AG04450 (cell line): ENCODE measurements around the gene TYRO3. TPM values are rescaled to one million over a fixed set of nuclear protein-coding genes. Genes with fewer than 3 reads are reported as not detected.

Source experiments
- CTCF ChIA-PET: fragments of 300-600, 350-600 bp; formaldehyde crosslinking; extraction: SDS; loops from one replicate; lab custom pipeline; 2022; ENCODE audit warnings: antibody characterized with exemption, inconsistent platforms; lab: Charles Lee
- POLR2A ChIA-PET: fragments of 350-600 bp; formaldehyde crosslinking; extraction: SDS; loops from one replicate; lab custom pipeline; 2021; ENCODE audit warnings: antibody characterized with exemption, inconsistent platforms; lab: Yijun Ruan, JAX
- DNase-seq: peaks from one replicate; pipeline ENCODE4 v3.0.0-alpha.2; 2011; ENCODE audit warnings: low read depth, low spot score
- H3K27ac ChIP-seq: one replicate; pipeline ENCODE4 v1.5.1; 2012; ENCODE audit warnings: low read depth, low read length, control low read depth
- H3K27me3 ChIP-seq: one replicate; pipeline ENCODE4 v1.6.0; 2012; ENCODE audit warnings: low read length; ENCODE audit not compliant: control insufficient read depth, insufficient read depth
- H3K4me3 ChIP-seq: 2 replicates; pipeline ENCODE4 v1.5.1; 2011; ENCODE audit warnings: mild to moderate bottlenecking, low read depth, low read length, control low read depth
- H3K9me3 ChIP-seq: 2 replicates; pipeline ENCODE4 v1.5.1; 2012; ENCODE audit warnings: low read length; ENCODE audit not compliant: control insufficient read depth, insufficient read depth
- polyA plus RNA-seq: library from polyadenylated mRNA; depleted of rRNA; stranded (reverse); fragments of >200 nt; gene quantifications from 2 replicates; pipeline ENCODE4 v1.2.3, GENCODE V29; 2011
- TF ChIP-seq, protein P1 (sequence below): IDR thresholded peaks from 2 replicates; pipeline ENCODE4 v1.5.1; 2011; ENCODE audit warnings: low read depth, low read length, control low read depth, inconsistent platforms

TYRO3 gene
- polyA plus RNA-seq, 1 experiment: 21.0 TPM

DNA sequence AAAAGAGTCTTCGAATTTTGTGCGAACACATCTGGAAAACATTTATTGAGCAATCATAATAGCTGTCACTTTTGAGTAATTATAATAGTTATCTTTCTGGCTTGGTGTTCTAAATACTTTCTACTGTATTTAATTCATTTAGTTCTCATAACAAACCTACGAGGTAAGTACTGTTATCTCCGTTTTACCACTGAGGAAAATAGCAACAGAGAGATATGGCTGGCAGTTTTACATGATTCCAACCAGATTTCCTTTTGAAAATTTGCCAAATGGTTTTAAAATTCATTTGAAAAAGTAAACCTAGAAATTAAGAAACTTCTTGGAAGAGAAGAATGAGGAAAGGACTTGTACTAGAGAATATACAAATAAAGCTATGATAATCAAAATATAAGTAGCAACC, 63.9 kb downstream of the TYRO3 start:
- Histone ChIP-seq H3K9me3 (peaks cover 9% of the 10 kb centered on the region), H3K27me3 (no peaks in the 10 kb centered on the region), H3K27ac (no peak overlapping the region), H3K4me3 (no peak overlapping the region)
- ChIA-PET CTCF (interaction anchor here (0.6 kb wide), 1 partner anchor 149 kb away, joined by 4 read pairs; no protein-coding TSS in a partner anchor), POLR2A (interaction anchor here (0.7 to 2.5 kb wide), 2 partner anchors 16 to 26 kb away, joined by 6 read pairs; no protein-coding TSS in a partner anchor)
- TF ChIP-seq, protein P1, sequence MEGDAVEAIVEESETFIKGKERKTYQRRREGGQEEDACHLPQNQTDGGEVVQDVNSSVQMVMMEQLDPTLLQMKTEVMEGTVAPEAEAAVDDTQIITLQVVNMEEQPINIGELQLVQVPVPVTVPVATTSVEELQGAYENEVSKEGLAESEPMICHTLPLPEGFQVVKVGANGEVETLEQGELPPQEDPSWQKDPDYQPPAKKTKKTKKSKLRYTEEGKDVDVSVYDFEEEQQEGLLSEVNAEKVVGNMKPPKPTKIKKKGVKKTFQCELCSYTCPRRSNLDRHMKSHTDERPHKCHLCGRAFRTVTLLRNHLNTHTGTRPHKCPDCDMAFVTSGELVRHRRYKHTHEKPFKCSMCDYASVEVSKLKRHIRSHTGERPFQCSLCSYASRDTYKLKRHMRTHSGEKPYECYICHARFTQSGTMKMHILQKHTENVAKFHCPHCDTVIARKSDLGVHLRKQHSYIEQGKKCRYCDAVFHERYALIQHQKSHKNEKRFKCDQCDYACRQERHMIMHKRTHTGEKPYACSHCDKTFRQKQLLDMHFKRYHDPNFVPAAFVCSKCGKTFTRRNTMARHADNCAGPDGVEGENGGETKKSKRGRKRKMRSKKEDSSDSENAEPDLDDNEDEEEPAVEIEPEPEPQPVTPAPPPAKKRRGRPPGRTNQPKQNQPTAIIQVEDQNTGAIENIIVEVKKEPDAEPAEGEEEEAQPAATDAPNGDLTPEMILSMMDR: no peak
- no peak for DNase-seq

DNA sequence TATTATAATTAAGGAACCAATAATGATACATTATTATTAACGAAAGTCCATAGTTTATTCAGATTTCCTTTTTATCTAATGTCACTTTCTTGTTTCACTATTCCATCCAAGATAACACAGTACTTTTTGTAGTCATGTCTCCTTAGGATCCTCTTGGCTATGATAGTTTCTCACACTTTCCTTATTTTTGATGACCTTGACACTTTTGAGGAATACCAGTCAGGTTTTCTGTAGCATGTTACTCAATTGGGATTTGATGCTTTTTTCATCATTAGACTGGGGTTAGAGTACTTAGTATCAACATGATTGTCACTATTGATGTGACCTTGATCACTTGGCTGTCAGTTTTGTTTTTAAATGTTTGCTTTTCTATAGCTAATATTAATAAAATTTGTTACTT, 68.2 kb downstream of the TYRO3 start:
- no peak for DNase-seq
- Histone ChIP-seq H3K27ac (no peak overlapping the region), H3K4me3 (no peak overlapping the region), H3K27me3 (no peaks in the 10 kb centered on the region), H3K9me3 (no peaks in the 10 kb centered on the region)
- ChIA-PET CTCF (interaction anchor here (0.6 to 1.4 kb wide), 2 partner anchors 24 to 825 kb away, joined by 3 to 5 read pairs; no protein-coding TSS in a partner anchor), POLR2A (no interaction called here)
- TF ChIP-seq, protein P1: no peak

DNA sequence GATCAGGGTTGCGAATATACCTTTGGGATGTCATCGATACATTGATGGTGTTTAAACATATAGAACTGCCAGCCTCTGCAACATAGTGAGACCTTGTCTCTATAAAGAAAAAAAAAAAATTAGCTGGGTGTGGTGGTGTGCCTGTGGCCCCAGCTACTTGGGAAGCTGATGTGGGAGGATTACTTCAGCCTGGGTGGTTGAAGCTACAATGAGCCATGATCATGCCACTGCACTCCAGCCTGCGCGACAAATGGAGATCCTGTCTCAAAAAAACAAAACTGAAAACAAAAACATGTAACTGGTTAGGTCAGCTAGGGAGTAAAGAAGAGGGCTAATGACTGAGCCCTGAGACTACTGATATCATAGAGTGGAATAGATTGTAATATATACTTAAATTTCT, 70.5 kb downstream of the TYRO3 start:
- Histone ChIP-seq H3K4me3 (no peak overlapping the region), H3K27ac (no peak overlapping the region), H3K27me3 (no peaks in the 10 kb centered on the region), H3K9me3 (no peaks in the 10 kb centered on the region)
- POLR2A ChIA-PET: no interaction called here
- CTCF ChIA-PET: interaction anchor here (0.9 kb wide), 1 partner anchor 26 kb away, joined by 3 read pairs; no protein-coding TSS in a partner anchor
- TF ChIP-seq, protein P1: no peak
- DNase-seq: no peak

DNA sequence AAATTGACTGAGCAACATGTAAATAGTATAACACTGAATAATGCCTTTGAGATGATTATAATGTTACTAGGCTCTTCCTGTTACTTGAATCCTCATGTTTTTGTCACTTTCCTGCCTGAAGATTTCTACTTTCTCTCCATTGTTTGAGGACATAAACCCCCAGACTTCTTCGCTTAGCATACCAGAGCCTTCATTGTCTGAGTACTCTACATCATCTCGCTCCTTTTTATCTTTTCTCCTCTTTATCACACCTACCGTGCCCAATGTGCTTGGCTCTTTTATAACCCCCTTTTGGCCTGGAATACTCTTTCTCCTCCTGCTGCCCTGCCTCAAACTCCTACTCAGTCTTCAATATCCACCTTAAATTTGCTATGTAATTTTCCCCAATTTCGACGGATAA, 70.9 kb downstream of the TYRO3 start:
- POLR2A ChIA-PET: no interaction called here
- no peaks in the 10 kb centered on the region for H3K27me3 ChIP-seq
- no peak overlapping the region for H3K4me3 ChIP-seq
- H3K27ac ChIP-seq: no peak overlapping the region
- DNase-seq: no peak
- CTCF ChIA-PET: interaction anchor here (0.9 kb wide), 1 partner anchor 26 kb away, joined by 3 read pairs; no protein-coding TSS in a partner anchor
- no peaks in the 10 kb centered on the region for H3K9me3 ChIP-seq
- TF ChIP-seq, protein P1: no peak

DNA sequence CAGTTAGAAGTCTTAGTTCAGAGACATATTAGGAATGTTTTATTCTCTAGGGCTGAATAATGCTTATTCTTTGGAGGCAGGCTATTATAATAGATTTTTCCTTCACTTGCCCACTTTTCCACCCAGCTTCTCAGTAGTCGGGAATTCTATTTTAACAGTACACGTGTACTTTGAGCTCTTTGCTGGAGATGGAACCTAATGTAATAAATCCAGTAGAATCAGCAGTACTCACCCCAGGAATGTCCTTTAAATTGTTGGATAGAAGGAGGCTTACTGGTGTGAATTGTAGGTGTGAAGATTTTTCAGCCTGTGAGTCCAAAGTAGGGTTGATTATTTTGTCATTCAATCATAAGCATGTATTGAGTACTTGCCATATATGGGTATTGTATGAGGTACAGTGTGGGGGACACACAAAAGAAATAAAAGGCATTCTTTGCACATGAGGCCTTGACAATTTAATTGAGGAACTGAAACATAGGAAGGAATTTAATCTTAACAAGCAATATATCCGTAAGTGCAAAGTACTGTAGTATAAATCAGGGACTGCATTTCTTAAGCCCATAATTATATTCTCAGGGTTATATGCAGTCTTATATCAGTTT, 71.7 kb downstream of the TYRO3 start:
- ChIA-PET POLR2A (no interaction called here), CTCF (interaction anchor here (1.7 kb wide), 1 partner anchor 27 kb away, joined by 4 read pairs; no protein-coding TSS in a partner anchor)

More for the DNA sequence above, 71.7 kb downstream of the TYRO3 start:
- H3K4me3 ChIP-seq: no peak overlapping the region
- no peak for DNase-seq
- no peaks in the 10 kb centered on the region for H3K9me3 ChIP-seq
- no peak overlapping the region for H3K27ac ChIP-seq
- TF ChIP-seq, protein P1: no peak
- no peaks in the 10 kb centered on the region for H3K27me3 ChIP-seq
